Smooth muscle cell (in vitro differentiated cells): Measurements from ENCODE around the gene ZFP69. TPM values are rescaled to one million over a fixed set of nuclear protein-coding genes. Genes with fewer than 3 reads are reported as not detected.

Experiments used
- DNase-seq: peaks from one replicate; lab custom pipeline; 2025; ENCODE audit not compliant: unreplicated experiment; lab: John Stamatoyannopoulos, UW
- H2AFZ ChIP-seq: fragments of 200-600 bp; sonication (generic); 2 replicates; pipeline ENCODE4 v1.6.0; 2016; ENCODE audit warnings: antibody characterized with exemption, low read depth, mild to moderate bottlenecking
- H3F3A ChIP-seq: fragments of 200-600 bp; sonication (generic); 2 replicates; pipeline ENCODE4 v1.6.0; 2017; ENCODE audit warnings: antibody characterized with exemption, low read depth
- H3K27ac ChIP-seq: fragments of 200-600 bp; sonication (generic); 2 replicates; pipeline ENCODE4 v1.5.1; 2016; ENCODE audit warnings: low read depth, mild to moderate bottlenecking
- H3K27me3 ChIP-seq: fragments of 200-600 bp; sonication (generic); 2 replicates; pipeline ENCODE4 v1.6.1; 2016; ENCODE audit warnings: low read depth, mild to moderate bottlenecking
- H3K36me3 ChIP-seq: fragments of 200-600 bp; sonication (generic); 2 replicates; pipeline ENCODE4 v1.5.1; 2016; ENCODE audit warnings: low read depth
- H3K4me1 ChIP-seq: fragments of 200-600 bp; sonication (generic); 2 replicates; pipeline ENCODE4 v1.5.1; 2016; ENCODE audit warnings: low read depth
- H3K4me2 ChIP-seq: fragments of 200-600 bp; sonication (generic); 2 replicates; pipeline ENCODE4 v1.6.0; 2016; ENCODE audit warnings: mild to moderate bottlenecking
- H3K4me3 ChIP-seq: fragments of 200-600 bp; sonication (generic); 2 replicates; pipeline ENCODE4 v1.5.1; 2016; ENCODE audit warnings: mild to moderate bottlenecking
- H3K79me2 ChIP-seq: fragments of 200-600 bp; sonication (generic); 2 replicates; pipeline ENCODE4 v1.6.0; 2016; ENCODE audit warnings: low read depth, mild to moderate bottlenecking
- H3K9ac ChIP-seq: fragments of 200-600 bp; sonication (generic); 2 replicates; pipeline ENCODE4 v1.6.0; 2016; ENCODE audit warnings: low read depth
- H3K9me3 ChIP-seq: fragments of 200-600 bp; sonication (generic); replicated peaks from 2 replicates; pipeline ENCODE4 v1.5.1; 2016; ENCODE audit warnings: low read depth
- H4K20me1 ChIP-seq: fragments of 200-600 bp; sonication (generic); 2 replicates; pipeline ENCODE4 v1.6.0; 2016; ENCODE audit warnings: low read depth
- WGBS: methylation state at CpG from one replicate; pipeline ENCODE4 v1.1.7; 2016; ENCODE audit warnings: low lambda C conversion rate; 5-methylcytosine and 5-hydroxymethylcytosine counted together
- polyA plus RNA-seq: library from polyadenylated mRNA; unstranded; fragments of >200 nt; fragmentation: Nextera tagmentation; extraction: Ambion mirVana; gene quantifications from 2 replicates; pipeline ENCODE4 v1.2.1, GENCODE V29; 2016
- total RNA-seq: library from RNA; depleted of rRNA; stranded (reverse); fragments of >200 nt; gene quantifications from 2 replicates; pipeline ENCODE4 v1.2.3, GENCODE V29; 2014
- TF ChIP-seq, protein P1 (sequence below): fragments of 200-600 bp; sonication (generic); IDR thresholded peaks from 2 replicates; pipeline ENCODE4 v1.5.1; 2017; ENCODE audit warnings: borderline replicate concordance, mild to moderate bottlenecking, antibody characterized with exemption; ENCODE audit not compliant: insufficient read depth, poor library complexity, severe bottlenecking

Gene ZFP69
- total and polyA plus RNA-seq, 2 experiments from 2014 or later: 2.6 to 4.3 TPM

GRCh38 chr1:40507973-40508372 is 30.9 kb downstream of the ZFP69 start:
- peaks cover 13% of the 10 kb centered on the region for H3K4me1 ChIP-seq
- H2AFZ ChIP-seq: peak overlapping the region; percentile 96
- DNase-seq: no peak
- H3K4me3 ChIP-seq: peak overlapping the region; percentile 84
- no peaks in the 10 kb centered on the region for H3K27me3 ChIP-seq
- H3K9ac ChIP-seq: peak overlapping the region; percentile 71
- H3K4me2 ChIP-seq: peak overlapping the region; percentile 94
- H3F3A ChIP-seq: no peaks in the 10 kb centered on the region
- H3K9me3 ChIP-seq: peaks cover 4% of the 10 kb centered on the region
- TF ChIP-seq, protein P1, sequence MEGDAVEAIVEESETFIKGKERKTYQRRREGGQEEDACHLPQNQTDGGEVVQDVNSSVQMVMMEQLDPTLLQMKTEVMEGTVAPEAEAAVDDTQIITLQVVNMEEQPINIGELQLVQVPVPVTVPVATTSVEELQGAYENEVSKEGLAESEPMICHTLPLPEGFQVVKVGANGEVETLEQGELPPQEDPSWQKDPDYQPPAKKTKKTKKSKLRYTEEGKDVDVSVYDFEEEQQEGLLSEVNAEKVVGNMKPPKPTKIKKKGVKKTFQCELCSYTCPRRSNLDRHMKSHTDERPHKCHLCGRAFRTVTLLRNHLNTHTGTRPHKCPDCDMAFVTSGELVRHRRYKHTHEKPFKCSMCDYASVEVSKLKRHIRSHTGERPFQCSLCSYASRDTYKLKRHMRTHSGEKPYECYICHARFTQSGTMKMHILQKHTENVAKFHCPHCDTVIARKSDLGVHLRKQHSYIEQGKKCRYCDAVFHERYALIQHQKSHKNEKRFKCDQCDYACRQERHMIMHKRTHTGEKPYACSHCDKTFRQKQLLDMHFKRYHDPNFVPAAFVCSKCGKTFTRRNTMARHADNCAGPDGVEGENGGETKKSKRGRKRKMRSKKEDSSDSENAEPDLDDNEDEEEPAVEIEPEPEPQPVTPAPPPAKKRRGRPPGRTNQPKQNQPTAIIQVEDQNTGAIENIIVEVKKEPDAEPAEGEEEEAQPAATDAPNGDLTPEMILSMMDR: no peak
- H4K20me1 ChIP-seq: no peaks in the 10 kb centered on the region
- H3K79me2 ChIP-seq: peaks cover 26% of the 10 kb centered on the region
- 73% methylated on average over 6 of the region's 6 CpGs for WGBS
- H3K36me3 ChIP-seq: no peaks in the 10 kb centered on the region
- H3K27ac ChIP-seq: peak overlapping the region; percentile 50

DNA sequence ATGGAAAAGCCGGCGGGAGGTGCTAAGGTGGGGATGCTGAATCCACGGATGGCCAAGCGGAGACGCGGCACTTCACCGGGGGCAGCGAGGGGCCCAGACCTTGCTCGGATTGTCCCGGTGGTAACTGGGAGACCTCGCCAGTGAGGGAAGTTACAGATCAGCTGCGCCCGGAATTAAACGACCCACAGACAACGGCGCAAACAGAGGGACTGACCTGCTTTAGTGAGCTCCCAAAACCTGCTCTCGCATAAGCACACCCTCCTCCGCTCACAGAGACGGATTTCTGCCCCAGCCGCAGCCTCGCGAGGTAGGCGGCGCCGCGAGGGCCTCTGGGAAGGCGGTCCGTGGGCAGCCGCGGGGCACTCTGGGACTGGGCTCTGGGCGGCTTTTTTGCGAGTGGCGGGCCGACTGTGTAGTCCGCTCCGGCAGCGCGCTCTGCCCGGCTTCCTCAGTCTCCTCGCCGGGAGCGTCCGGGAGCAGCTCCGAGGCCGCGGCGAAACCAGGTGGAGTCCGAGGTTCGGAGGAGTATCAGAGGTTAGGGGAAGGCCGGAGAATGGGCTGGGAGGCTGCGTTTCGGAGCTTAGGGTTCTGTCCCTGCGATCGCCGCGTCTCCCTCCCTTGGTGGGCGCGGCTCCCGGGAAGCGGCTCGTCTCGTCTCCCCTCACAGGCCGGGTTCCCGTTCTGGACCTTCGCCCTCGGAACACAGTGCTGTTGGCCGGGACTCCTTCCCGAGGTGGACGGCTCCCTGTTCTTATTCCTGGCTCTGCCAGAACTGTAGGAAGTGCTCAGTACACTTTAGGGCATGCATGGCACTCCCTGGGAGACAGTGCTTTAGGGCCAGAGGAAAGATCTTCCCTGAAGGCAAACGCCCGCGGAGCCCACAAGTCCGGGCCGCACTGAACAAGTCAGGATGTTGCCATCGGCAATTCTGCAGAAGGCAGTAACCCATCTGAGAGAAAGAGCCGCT is 31.6 kb downstream of the ZFP69 start, which contains the start of gene EXO5:
EXO5 (plus strand) TSS at position 393 of the 967 bp plus-strand sequence. CDS start 5,778 bp downstream, outside the sequence.
- DNase-seq: peak; percentile 50
- peaks cover 4% of the 10 kb centered on the region for H3K9me3 ChIP-seq
- peak within 1 kb of the TSS; percentile 71 for H3K9ac ChIP-seq
- H2AFZ ChIP-seq: peak within 1 kb of the TSS; percentile 96
- peak within 1 kb of the TSS; percentile 84 for H3K4me3 ChIP-seq
- peak within 1 kb of the TSS; percentile 94 for H3K4me2 ChIP-seq
- no peaks in the 10 kb centered on the region for H3K27me3 ChIP-seq
- H3K79me2 ChIP-seq: peaks cover 26% of the 10 kb centered on the region
- no peaks in the 10 kb centered on the region for H4K20me1 ChIP-seq
- peak within 1 kb of the TSS; percentile 50 for H3K27ac ChIP-seq
- 3% methylated on average over 76 of the region's 76 CpGs for WGBS
- H3F3A ChIP-seq: no peaks in the 10 kb centered on the region
- TF ChIP-seq, protein P1: no peak
- H3K36me3 ChIP-seq: no peaks in the 10 kb centered on the region
- peaks cover 13% of the 10 kb centered on the region for H3K4me1 ChIP-seq

DNA sequence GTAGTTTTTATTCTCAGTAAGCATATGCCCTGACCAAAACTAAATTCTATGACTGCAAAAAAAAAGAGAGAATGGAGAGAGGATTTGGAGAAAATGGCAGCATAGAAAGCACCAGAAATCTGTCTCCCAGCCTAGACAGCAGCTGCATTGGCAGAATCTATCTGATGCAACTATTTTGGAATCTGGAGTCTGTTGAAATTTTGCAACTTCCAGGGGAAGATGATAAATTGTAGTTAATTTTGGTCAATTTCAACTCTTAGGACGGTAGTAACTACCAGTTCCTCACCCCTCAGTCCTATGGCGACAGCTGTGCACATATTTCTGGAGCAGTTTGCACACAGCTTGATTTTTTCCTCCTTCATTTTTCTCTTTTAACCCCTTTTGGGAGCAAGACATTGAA is 42.4 kb downstream of the ZFP69 start:
- 96% methylated on average over 2 of the region's 2 CpGs for WGBS
- TF ChIP-seq, protein P1: no peak
- Histone ChIP-seq H3K36me3 (peaks cover 9% of the 10 kb centered on the region), H2AFZ (no peak overlapping the region), H3K4me3 (no peak overlapping the region), H3K4me1 (no peaks in the 10 kb centered on the region), H3K79me2 (no peaks in the 10 kb centered on the region), H3K27me3 (no peaks in the 10 kb centered on the region), H3F3A (no peaks in the 10 kb centered on the region), H3K4me2 (no peak overlapping the region), H3K9me3 (peaks cover 5% of the 10 kb centered on the region), H3K27ac (no peak overlapping the region), H3K9ac (no peak overlapping the region), H4K20me1 (no peaks in the 10 kb centered on the region)
- DNase-seq: no peak
